GM18519 (cell line): Measurements from ENCODE around the gene OR14A2.
"Not testable (repeated sequence)": the region's sequence is repeated elsewhere in the genome, so short reads cannot be mapped to it uniquely, and the experiment has no call there.

Experiments
- ATAC-seq: cut with Tn5 transposase; IDR thresholded peaks from one replicate; pipeline ENCODE4 v1.9.1; 2021; ENCODE audit warnings: mild to moderate bottlenecking, moderate library complexity; ENCODE audit not compliant: unreplicated experiment, low FRiP score

OR14A2 gene

GRCh38 chr1:247748041-247748440 lies at the start of gene OR14A2:
TSS of gene OR14A2 (minus strand) at chr1:247748141.
- ATAC-seq = no peak

- ATAC-seq = no peak
Observed at GRCh38 chr1:247797518-247797917, 49.6 kb upstream of the OR14A2 start.

GRCh38 chr1:247769603-247770002 lies 21.7 kb upstream of the OR14A2 start:
- ATAC-seq = no peak

GRCh38 chr1:247760456-247760855 lies 12.5 kb upstream of the OR14A2 start, which contains the start of gene OR1C1:
TSS of gene OR1C1 (minus strand) at chr1:247760556. CDS start at chr1:247758406, 2,150 bp downstream.
- ATAC-seq = no peak

- not testable (repeated sequence) for ATAC-seq
Observed at GRCh38 chr1:247754311-247754710, 6.4 kb upstream of the OR14A2 start.

- ATAC-seq = no peak
Observed at GRCh38 chr1:247749870-247750269, 1.9 kb upstream of the OR14A2 start.

GRCh38 chr1:247747616-247748015 lies 325 bp downstream of the OR14A2 start:
- no peak for ATAC-seq

GRCh38 chr1:247746391-247746935 lies 1.5 kb downstream of the OR14A2 start:
- no peak for ATAC-seq

GRCh38 chr1:247742215-247742760 lies 5.7 kb downstream of the OR14A2 start:
- not testable (repeated sequence) for ATAC-seq

GRCh38 chr1:247741756-247742155 lies 6.2 kb downstream of the OR14A2 start:
- ATAC-seq = no peak

- no peak for ATAC-seq
Observed at GRCh38 chr1:247740721-247741120, 7.2 kb downstream of the OR14A2 start.

- ATAC-seq = no peak
Observed at GRCh38 chr1:247738315-247738714, 9.6 kb downstream of the OR14A2 start, which contains the start of gene OR14K1. TSS of gene OR14K1 (plus strand) at chr1:247738615. CDS start at chr1:247738615, 0 bp downstream.

- no peak for ATAC-seq
Observed at GRCh38 chr1:247721222-247721621, 26.7 kb downstream of the OR14A2 start.

- ATAC-seq = no peak
Observed at GRCh38 chr1:247716546-247716945, 31.4 kb downstream of the OR14A2 start, which contains the start of gene OR6F1. TSS of gene OR6F1 (minus strand) at chr1:247716646. CDS start at chr1:247712755, 3,891 bp downstream.

GRCh38 chr1:247713753-247714152 lies 34.2 kb downstream of the OR14A2 start:
- ATAC-seq = no peak

- ATAC-seq = not testable (repeated sequence)
Observed at GRCh38 chr1:247710681-247711080, 37.3 kb downstream of the OR14A2 start.

GRCh38 chr1:247701338-247701737 lies 46.6 kb downstream of the OR14A2 start:
- ATAC-seq = no peak

- peak; percentile 91 for ATAC-seq
Observed at GRCh38 chr1:247681288-247681897, 66.5 kb downstream of the OR14A2 start.

GRCh38 chr1:247680171-247680570 lies 67.8 kb downstream of the OR14A2 start:
- no peak for ATAC-seq

- ATAC-seq = no peak
Observed at GRCh38 chr1:247679639-247680038, 68.3 kb downstream of the OR14A2 start, which contains the start of gene OR13G1. TSS of gene OR13G1 (minus strand) at chr1:247679739. CDS start at chr1:247673041, 6,698 bp downstream.
